Kidney epithelial cell (primary cell): ENCODE data around the gene ZBTB43. TPM values are rescaled to one million over a fixed set of nuclear protein-coding genes. Genes with fewer than 3 reads are reported as not detected.

Experiments used
- DNase-seq: peaks from one replicate; pipeline ENCODE4 v3.0.0-alpha.2; 2010; ENCODE audit warnings: low read depth
- H3K27me3 ChIP-seq: 2 replicates; pipeline ENCODE4 v1.6.0; 2011; ENCODE audit warnings: low read length; ENCODE audit not compliant: control insufficient read depth, insufficient read depth
- H3K36me3 ChIP-seq: 2 replicates; pipeline ENCODE4 v1.5.1; 2011; ENCODE audit warnings: low read length; ENCODE audit not compliant: control insufficient read depth, insufficient read depth
- H3K4me3 ChIP-seq: 2 replicates; pipeline ENCODE4 v1.5.1; 2011; ENCODE audit warnings: low read depth, mild to moderate bottlenecking, control low read depth, low read length
- total RNA-seq: library from RNA; depleted of rRNA; stranded (reverse); fragments of >200 nt; gene quantifications from 2 replicates; pipeline ENCODE4 v1.2.3, GENCODE V29; 2015
- TF ChIP-seq, protein P1 (sequence below): IDR thresholded peaks from 2 replicates; pipeline ENCODE4 v1.5.1; 2011; ENCODE audit warnings: mild to moderate bottlenecking, moderate library complexity, low read length, control low read depth, inconsistent platforms; ENCODE audit not compliant: insufficient read depth, poor library complexity, severe bottlenecking

Gene ZBTB43
- total RNA-seq, 1 donor from 2014 or later = 11.8 TPM

DNA sequence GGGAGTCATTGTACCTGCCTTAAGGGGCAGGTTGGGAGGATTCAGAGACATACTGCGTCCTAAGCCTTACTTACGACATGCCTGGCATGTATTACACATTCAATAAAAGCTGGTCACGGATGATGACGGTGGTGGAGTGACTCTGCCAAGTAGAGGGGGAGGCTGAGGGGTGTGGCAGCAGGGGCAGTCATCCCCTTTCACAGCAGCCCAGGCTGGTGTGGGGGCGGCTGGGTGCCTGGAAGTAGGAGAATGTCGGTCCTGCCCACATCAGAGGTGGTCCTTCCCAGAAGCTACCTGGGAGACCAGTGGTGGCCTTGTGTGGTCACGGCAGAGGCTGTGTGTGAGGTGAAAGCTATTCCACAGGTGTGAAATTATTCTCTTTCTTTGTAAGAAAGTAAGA, 64.5 kb downstream of the ZBTB43 start:
- Histone ChIP-seq H3K27me3 (no peaks in the 10 kb centered on the region), H3K36me3 (peaks cover 1% of the 10 kb centered on the region), H3K4me3 (no peak overlapping the region)
- DNase-seq = no peak
- TF ChIP-seq, protein P1, sequence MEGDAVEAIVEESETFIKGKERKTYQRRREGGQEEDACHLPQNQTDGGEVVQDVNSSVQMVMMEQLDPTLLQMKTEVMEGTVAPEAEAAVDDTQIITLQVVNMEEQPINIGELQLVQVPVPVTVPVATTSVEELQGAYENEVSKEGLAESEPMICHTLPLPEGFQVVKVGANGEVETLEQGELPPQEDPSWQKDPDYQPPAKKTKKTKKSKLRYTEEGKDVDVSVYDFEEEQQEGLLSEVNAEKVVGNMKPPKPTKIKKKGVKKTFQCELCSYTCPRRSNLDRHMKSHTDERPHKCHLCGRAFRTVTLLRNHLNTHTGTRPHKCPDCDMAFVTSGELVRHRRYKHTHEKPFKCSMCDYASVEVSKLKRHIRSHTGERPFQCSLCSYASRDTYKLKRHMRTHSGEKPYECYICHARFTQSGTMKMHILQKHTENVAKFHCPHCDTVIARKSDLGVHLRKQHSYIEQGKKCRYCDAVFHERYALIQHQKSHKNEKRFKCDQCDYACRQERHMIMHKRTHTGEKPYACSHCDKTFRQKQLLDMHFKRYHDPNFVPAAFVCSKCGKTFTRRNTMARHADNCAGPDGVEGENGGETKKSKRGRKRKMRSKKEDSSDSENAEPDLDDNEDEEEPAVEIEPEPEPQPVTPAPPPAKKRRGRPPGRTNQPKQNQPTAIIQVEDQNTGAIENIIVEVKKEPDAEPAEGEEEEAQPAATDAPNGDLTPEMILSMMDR = no peak

DNA sequence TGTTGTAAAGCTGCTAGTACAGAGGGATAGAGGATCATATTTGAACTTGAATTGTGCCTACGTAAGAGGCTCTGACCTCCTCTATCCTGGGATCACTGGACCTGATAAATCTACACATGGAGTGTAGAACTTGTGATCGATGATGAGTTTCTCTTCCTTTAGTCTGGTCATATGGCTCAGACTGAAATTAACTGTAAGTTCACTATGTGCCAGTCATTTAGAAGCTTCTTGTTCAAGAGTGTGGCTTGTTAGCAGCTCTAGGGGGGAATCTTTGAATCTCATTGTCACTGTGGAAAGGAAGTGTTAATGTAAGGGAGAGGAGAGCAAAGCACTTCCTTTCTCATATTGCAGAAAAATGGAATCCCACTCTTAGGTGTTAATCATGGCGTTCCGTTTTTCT, 67.7 kb downstream of the ZBTB43 start:
- TF ChIP-seq, protein P1 = no peak
- Histone ChIP-seq H3K27me3 (no peaks in the 10 kb centered on the region), H3K36me3 (no peaks in the 10 kb centered on the region), H3K4me3 (no peak overlapping the region)
- no peak for DNase-seq

DNA sequence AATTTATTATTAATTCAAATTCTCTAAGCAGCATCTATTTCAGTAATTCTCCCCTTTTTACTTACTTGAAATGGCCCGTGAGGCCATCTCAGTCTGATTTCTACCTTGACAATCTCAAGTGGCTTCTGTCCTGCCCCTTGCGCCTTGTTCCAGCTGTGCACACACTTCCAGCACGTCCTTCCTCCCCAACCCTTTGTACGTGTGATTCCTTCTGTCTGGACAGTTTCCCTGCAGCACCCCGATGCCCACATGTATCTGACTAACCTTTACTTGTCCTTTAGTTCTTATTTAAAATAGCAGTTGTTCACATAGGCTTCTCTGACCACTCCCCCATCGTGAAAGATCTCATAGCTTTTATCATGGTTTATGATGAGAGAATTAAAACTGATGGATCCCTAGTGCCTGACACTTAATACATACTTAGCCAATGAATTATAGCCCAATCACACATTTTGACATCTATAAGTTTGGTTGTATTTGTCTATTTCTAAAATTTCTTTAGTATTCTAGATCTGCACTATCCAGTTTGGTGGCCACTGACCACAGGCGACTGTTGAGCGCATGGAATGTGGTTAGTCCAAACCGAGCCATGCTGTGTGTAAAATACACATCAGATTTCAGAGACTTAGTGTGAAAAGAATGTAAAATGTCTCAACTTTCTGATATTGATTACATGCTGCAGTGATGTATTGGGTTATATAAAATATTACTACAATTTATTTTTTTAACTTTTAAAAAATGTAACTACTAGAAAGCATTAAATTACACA, 69.9 kb downstream of the ZBTB43 start:
- Histone ChIP-seq H3K36me3 (no peaks in the 10 kb centered on the region), H3K4me3 (no peak overlapping the region), H3K27me3 (no peaks in the 10 kb centered on the region)
- TF ChIP-seq, protein P1 = no peak
- DNase-seq = no peak

DNA sequence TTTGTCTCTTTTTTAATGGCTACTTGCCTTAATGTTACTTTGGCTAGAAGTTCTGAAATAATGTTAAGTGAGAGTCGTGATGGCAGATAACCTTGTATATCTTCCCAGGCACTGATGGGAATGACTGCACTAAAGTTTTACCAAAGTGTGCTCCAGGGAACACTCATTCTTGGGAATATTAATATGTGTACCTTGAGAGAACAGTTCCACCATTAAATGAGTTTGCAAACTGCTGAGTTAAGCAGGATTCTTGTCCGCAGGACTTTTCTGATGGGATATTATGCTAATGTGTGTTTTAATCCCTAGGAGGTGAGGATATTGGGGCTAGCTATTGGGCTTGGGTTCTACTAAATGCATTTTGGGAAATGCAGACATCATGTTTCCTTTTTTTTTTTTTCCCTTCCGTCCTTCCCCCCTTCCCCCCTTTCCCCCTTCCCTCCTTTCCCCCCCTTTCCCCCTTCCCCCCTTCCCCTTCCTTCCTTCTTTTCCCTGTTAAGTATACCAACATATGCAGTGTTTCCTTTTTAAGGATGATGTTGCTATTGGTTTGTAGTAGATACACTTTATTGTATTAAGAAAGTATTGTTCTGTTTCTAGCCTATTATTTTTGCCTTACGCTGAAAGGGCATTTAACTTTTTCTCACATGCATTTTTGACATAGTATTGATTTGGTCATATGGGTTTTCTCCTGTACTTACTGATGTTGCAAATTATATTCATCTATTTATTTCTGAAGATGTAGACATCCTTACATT, 71.1 kb downstream of the ZBTB43 start:
- Histone ChIP-seq H3K36me3 (peaks cover 1% of the 10 kb centered on the region), H3K4me3 (no peak overlapping the region), H3K27me3 (no peaks in the 10 kb centered on the region)
- TF ChIP-seq, protein P1 = no peak
- no peak for DNase-seq

DNA sequence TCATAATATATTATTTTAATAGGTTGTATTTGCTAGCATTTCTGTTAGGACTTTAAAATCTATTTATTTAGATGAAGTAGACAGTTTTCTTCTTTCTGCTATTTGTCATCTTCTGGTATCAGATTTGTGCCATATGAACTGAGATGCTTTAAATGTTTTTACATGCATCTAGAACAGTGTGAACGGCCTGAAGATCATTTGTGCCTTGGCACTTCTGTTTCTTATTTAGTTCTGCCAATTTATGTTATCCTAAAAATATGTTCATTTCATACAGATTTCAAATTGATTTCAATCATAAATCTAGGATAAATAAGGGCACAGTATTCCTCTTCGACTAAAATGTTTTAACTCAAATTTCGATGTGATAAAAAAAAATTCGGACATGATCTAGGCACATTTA, 71.7 kb downstream of the ZBTB43 start:
- DNase-seq = no peak
- peaks cover 1% of the 10 kb centered on the region for H3K36me3 ChIP-seq

More for the DNA sequence above, 71.7 kb downstream of the ZBTB43 start:
- TF ChIP-seq, protein P1 = no peak
- H3K4me3 ChIP-seq = no peak overlapping the region
- H3K27me3 ChIP-seq = no peaks in the 10 kb centered on the region
